IPS-NIHi11 (cell line): ENCODE measurements around the gene NCF4.

Source experiments
- DNase-seq: peaks from one replicate; pipeline ENCODE4 v3.0.0; 2012; ENCODE audit warnings: mixed read lengths, low spot score

Gene NCF4

GRCh38 chr22:36922105-36922608, 61.4 kb downstream of the NCF4 start:
- DNase-seq: peak; percentile 69

- DNase-seq: no peak
These were observed 61.9 kb downstream of the NCF4 start for GRCh38 chr22:36922711-36923110.

GRCh38 chr22:36923131-36923788, 62.5 kb downstream of the NCF4 start:
- DNase-seq: no peak

GRCh38 chr22:36924151-36924698, 63.4 kb downstream of the NCF4 start:
- DNase-seq: no peak

- DNase-seq: no peak
These were observed 64.8 kb downstream of the NCF4 start for GRCh38 chr22:36925388-36926290.

- no peak for DNase-seq
These were observed 65.5 kb downstream of the NCF4 start for GRCh38 chr22:36926309-36926708.

DNA sequence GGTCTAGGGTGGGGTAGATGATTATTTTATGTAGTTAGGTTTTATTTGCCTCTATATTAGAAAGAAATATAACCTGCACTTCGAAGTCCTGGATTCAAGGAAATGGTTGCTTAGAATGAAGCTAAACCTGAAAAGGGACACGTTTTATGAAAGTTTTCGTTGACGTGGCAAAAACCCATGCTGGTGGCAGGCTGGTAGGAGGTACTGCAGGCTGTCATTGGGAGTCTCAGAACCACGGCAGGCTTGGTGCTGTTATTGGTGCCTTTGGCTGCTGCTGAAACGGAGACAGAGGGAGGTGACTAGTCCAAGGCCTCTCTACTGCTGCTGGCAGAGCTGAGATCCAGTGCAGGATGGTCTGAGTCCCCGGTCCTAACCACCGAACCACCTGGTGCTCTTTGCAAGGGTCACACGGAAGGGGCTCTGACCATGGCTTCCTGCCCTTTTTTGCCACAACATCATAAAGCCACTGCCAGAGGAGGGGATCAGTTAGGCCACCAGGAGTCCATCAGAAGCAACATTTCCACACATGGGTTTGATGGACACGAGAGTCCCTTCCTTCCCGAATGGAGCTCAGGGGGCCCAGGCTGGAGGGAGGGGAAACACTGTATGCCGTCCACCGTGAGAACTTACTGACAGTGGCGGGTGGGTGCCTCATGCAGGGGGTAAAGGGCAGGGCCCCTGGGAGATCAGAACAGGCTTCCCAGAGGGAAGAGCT, 66.1 kb downstream of the NCF4 start:
- DNase-seq: no peak
